ENCODE results near the gene ABCC11. TPM values are rescaled to one million over a fixed set of nuclear protein-coding genes. Genes with fewer than 3 reads are reported as not detected.

ABCC11 gene
- total and polyA plus RNA-seq, 2 of the 4 experiments (the other 2 are of a cell fraction), result 0.09 to 0.18 TPM

GRCh38 chr16:48126801-48127644 is 120.3 kb downstream of the ABCC11 start (continued):
- TF ChIP-seq, protein P1, sequence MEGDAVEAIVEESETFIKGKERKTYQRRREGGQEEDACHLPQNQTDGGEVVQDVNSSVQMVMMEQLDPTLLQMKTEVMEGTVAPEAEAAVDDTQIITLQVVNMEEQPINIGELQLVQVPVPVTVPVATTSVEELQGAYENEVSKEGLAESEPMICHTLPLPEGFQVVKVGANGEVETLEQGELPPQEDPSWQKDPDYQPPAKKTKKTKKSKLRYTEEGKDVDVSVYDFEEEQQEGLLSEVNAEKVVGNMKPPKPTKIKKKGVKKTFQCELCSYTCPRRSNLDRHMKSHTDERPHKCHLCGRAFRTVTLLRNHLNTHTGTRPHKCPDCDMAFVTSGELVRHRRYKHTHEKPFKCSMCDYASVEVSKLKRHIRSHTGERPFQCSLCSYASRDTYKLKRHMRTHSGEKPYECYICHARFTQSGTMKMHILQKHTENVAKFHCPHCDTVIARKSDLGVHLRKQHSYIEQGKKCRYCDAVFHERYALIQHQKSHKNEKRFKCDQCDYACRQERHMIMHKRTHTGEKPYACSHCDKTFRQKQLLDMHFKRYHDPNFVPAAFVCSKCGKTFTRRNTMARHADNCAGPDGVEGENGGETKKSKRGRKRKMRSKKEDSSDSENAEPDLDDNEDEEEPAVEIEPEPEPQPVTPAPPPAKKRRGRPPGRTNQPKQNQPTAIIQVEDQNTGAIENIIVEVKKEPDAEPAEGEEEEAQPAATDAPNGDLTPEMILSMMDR (conservative IDR thresholded peaks at IDR 0.05; ENCODE audit: low read depth, low read length), result no peak
- TF ChIP-seq NFE2L2 (IDR thresholded peaks at IDR 0.05; ENCODE audit: low read depth, low read length), result peak; percentile 48; the same call in 1 of the 2 replicates
- peak; percentile 72 for TF ChIP-seq BHLHE40 (IDR thresholded peaks at IDR 0.05; ENCODE audit: low read depth, low read length)

All from IMR-90 (cell line).